HEK293T (cell line): ENCODE results near the gene HUS1B.
"Not testable (repeated sequence)": the region's sequence is repeated elsewhere in the genome, so short reads cannot be mapped to it uniquely, and the experiment has no call there.

Experiments used
- ARNT ChIP-seq: fragments of 450-650 bp; IDR thresholded peaks from 2 replicates; pipeline ENCODE4 v1.6.1; 2017; ENCODE audit warnings: mild to moderate bottlenecking
- ELF4 ChIP-seq: fragments of 450-650 bp; IDR thresholded peaks from 2 replicates; pipeline ENCODE4 v1.6.1; 2017; ENCODE audit warnings: antibody characterized with exemption
- FOXM1 ChIP-seq: fragments of 450-650 bp; IDR thresholded peaks from 2 replicates; pipeline ENCODE4 v1.6.1; 2017; ENCODE audit warnings: mild to moderate bottlenecking, borderline replicate concordance
- HDGF ChIP-seq: fragments of 450-650 bp; IDR thresholded peaks from 2 replicates; pipeline ENCODE4 v1.6.1; 2017; ENCODE audit warnings: antibody characterized with exemption, borderline replicate concordance
- SP1 ChIP-seq: fragments of 450-650 bp; IDR thresholded peaks from 2 replicates; pipeline ENCODE4 v1.6.1; 2017
- SUZ12 ChIP-seq: fragments of 450-650 bp; IDR thresholded peaks from 2 replicates; pipeline ENCODE4 v1.6.1; 2016; ENCODE audit warnings: mild to moderate bottlenecking

GRCh38 chr6:694431-695126, 37.7 kb upstream of the HUS1B start:
- not testable (repeated sequence) for TF ChIP-seq SP1, ELF4, SUZ12, HDGF, ARNT, FOXM1
